HCT116 (cell line): ENCODE measurements around the gene TNNI2. TPM values are rescaled to one million over a fixed set of nuclear protein-coding genes. Genes with fewer than 3 reads are reported as not detected.

Experiments
- ATAC-seq: fragments of 200-7000 bp; cut with Tn5 transposase; 2 replicates; pipeline ENCODE4 v1.9.1; 2020; ENCODE audit warnings: mild to moderate bottlenecking, moderate library complexity
- BruUV-seq: library from RNA; stranded (reverse); fragments of 400-500 nt; replicated peaks from 2 replicates; lab custom pipeline; 2021; lab: Mats Ljungman, UMichigan
- CTCF ChIA-PET: fragments of 300-600 bp; sonication (Branson Sonifier 250); formaldehyde crosslinking; loops from one replicate; lab custom pipeline; 2021; ENCODE audit warnings: antibody characterized with exemption; lab: Charles Lee
- POLR2A ChIA-PET: fragments of 300-600, 350-600 bp; sonication (Branson Sonifier 250); formaldehyde crosslinking; loops from one replicate; lab custom pipeline; 2021; ENCODE audit warnings: antibody characterized with exemption; lab: Charles Lee
- RAD21 ChIA-PET, 2 experiments: fragments of 300-600 bp; sonication (Branson Sonifier 250); formaldehyde crosslinking; loops; one replicate each; lab custom pipeline; 2023; ENCODE audit warnings: low total read pairs in 2 of 2; ENCODE audit not compliant: uncharacterized antibody in 2 of 2, unreplicated experiment in 2 of 2, low non-redundant PET in 1 of 2; lab: Charles Lee
- DNase-seq: peaks from one replicate; pipeline ENCODE4 v3.0.0-alpha.2; 2010; ENCODE audit warnings: low read depth, low spot score
- H2AFZ ChIP-seq: fragments of 200-600 bp; shearing (Covaris generic), sonication (generic); 2 replicates; pipeline ENCODE4 v1.6.1; 2017; ENCODE audit warnings: low read depth, mixed run types, mixed read lengths, antibody characterized with exemption, low read length; ENCODE audit not compliant: poor library complexity, severe bottlenecking
- H3K27ac ChIP-seq: 2 replicates; pipeline ENCODE4 v1.5.1; 2012; ENCODE audit warnings: low read depth, low read length
- H3K27me3 ChIP-seq: fragments of 200-600 bp; sonication (generic); 2 replicates; pipeline ENCODE4 v1.6.1; 2016; ENCODE audit warnings: mixed run types, low read length, mixed read lengths; ENCODE audit not compliant: insufficient read depth
- H3K36me3 ChIP-seq, 2 experiments: fragments of 200-500 bp in 1 of 2; fragments of 200-600 bp in 1 of 2; sonication (Bioruptor generic) in 1 of 2; sonication (generic) in 1 of 2; 2 replicates each; pipeline versions ENCODE4 v1.5.1 to v1.6.1; 2014 to 2016; ENCODE audit warnings: low read length in 2 of 2, inconsistent platforms in 1 of 2, mixed read lengths in 1 of 2, mixed run types in 1 of 2; ENCODE audit not compliant: insufficient read depth in 2 of 2, control insufficient read depth in 1 of 2
- H3K4me1 ChIP-seq, 2 experiments: fragments of 200-600 bp in 1 of 2; sonication (generic) in 1 of 2; 2 replicates each; pipeline versions ENCODE4 v1.5.1 to v1.6.1; 2012 to 2017; ENCODE audit warnings: low read length in 2 of 2, inconsistent platforms in 1 of 2, mild to moderate bottlenecking in 1 of 2, mixed read lengths in 1 of 2, mixed run types in 1 of 2, moderate library complexity in 1 of 2; ENCODE audit not compliant: insufficient read depth in 2 of 2, control insufficient read depth in 1 of 2
- H3K4me2 ChIP-seq: fragments of 200-600 bp; sonication (generic); 2 replicates; pipeline ENCODE4 v1.6.1; 2017; ENCODE audit warnings: mixed run types, low read length, mixed read lengths
- H3K4me3 ChIP-seq, 2 experiments: fragments of 200-600 bp in 1 of 2; sonication (generic) in 1 of 2; replicated peaks in 1 of 2; 2 replicates each; pipeline ENCODE4 v1.5.1; 2011 to 2016; ENCODE audit warnings: low read length in 2 of 2, control low read depth in 1 of 2, low read depth in 1 of 2, mild to moderate bottlenecking in 1 of 2, mixed read lengths in 1 of 2, mixed run types in 1 of 2
- H3K79me2 ChIP-seq: fragments of 200-600 bp; sonication (generic); 2 replicates; pipeline ENCODE4 v1.6.1; 2017; ENCODE audit warnings: mild to moderate bottlenecking, mixed run types, low read length, moderate library complexity, mixed read lengths; ENCODE audit not compliant: insufficient read depth
- H3K9ac ChIP-seq: fragments of 200-600 bp; sonication (generic); 2 replicates; pipeline ENCODE4 v1.6.1; 2016; ENCODE audit warnings: low read length, mixed read lengths
- H3K9me2 ChIP-seq: fragments of 200-600 bp; sonication (generic), shearing (Covaris generic); 2 replicates; pipeline ENCODE4 v1.6.1; 2017; ENCODE audit warnings: mixed run types, mild to moderate bottlenecking, moderate library complexity; ENCODE audit not compliant: insufficient read depth
- H3K9me3 ChIP-seq, 2 experiments: fragments of 200-500 bp in 1 of 2; fragments of 200-600 bp in 1 of 2; sonication (Bioruptor generic) in 1 of 2; sonication (generic) in 1 of 2; 2 replicates each; pipeline ENCODE4 v1.6.1; 2014 to 2017; ENCODE audit warnings: low read length in 2 of 2, mixed read lengths in 2 of 2, inconsistent platforms in 1 of 2, low read depth in 1 of 2, mild to moderate bottlenecking in 1 of 2, mixed run types in 1 of 2, moderate library complexity in 1 of 2; ENCODE audit not compliant: control insufficient read depth in 1 of 2, insufficient read depth in 1 of 2
- H4K20me1 ChIP-seq: fragments of 200-600 bp; sonication (generic), shearing (Covaris generic); 2 replicates; pipeline ENCODE4 v1.6.1; 2017; ENCODE audit warnings: mixed run types, mild to moderate bottlenecking, moderate library complexity; ENCODE audit not compliant: insufficient read depth
- CEBPB ChIP-seq: IDR thresholded peaks from 2 replicates; pipeline ENCODE4 v1.6.1; 2012; ENCODE audit warnings: low read depth
- EZH2 ChIP-seq: fragments of 200-600 bp; sonication (generic); IDR thresholded peaks from 2 replicates; pipeline ENCODE4 v1.6.1; 2017; ENCODE audit warnings: antibody characterized with exemption, mixed run types
- POLR2A ChIP-seq: IDR thresholded peaks from 2 replicates; pipeline ENCODE4 v1.7.0; 2011; ENCODE audit warnings: borderline replicate concordance; ENCODE audit not compliant: insufficient read depth, insufficient read length; ENCODE audit errors: extremely low read depth
- SIN3A ChIP-seq: IDR thresholded peaks from 2 replicates; pipeline ENCODE4 v1.6.1; 2012; ENCODE audit warnings: low read depth
- SP1 ChIP-seq: IDR thresholded peaks from 2 replicates; pipeline ENCODE4 v1.6.1; 2012; ENCODE audit warnings: low read depth
- YY1 ChIP-seq: IDR thresholded peaks from 2 replicates; pipeline ENCODE4 v1.6.1; 2011; ENCODE audit warnings: low read length, low read depth, moderate library complexity, mild to moderate bottlenecking; ENCODE audit not compliant: insufficient replicate concordance; ENCODE audit errors: extremely low read depth
- ZNF274 ChIP-seq: fragments of 200-500 bp; sonication (Bioruptor generic); IDR thresholded peaks from 2 replicates; pipeline ENCODE4 v1.6.1; 2014; ENCODE audit warnings: mild to moderate bottlenecking, low read depth, low read length, inconsistent platforms
- intact Hi-C: fragments of 100-400 bp; cut with micrococcal nuclease; formaldehyde crosslinking; loops from 2 replicates; pipeline ENCODE4 v1.10.0; 2022
- total RNA-seq: library from RNA; stranded (reverse); gene quantifications from one replicate; pipeline ENCODE4 v1.2.1, GENCODE V29; 2021; ENCODE audit not compliant: unreplicated experiment
- TF ChIP-seq, protein P1 (sequence below): IDR thresholded peaks from 2 replicates; pipeline ENCODE4 v1.6.1; 2012; ENCODE audit warnings: low read depth
- TF ChIP-seq, protein P2 (sequence below): IDR thresholded peaks from 2 replicates; pipeline ENCODE4 v1.6.1; 2011; ENCODE audit warnings: mild to moderate bottlenecking, low read length, moderate library complexity; ENCODE audit not compliant: insufficient replicate concordance; ENCODE audit errors: extremely low read depth
- TF ChIP-seq, protein P3 (sequence below): IDR thresholded peaks from 2 replicates; pipeline ENCODE4 v1.6.1; 2012

TNNI2 gene
- total RNA-seq, 1 experiment from 2014 or later, result not detected

GRCh38 chr11:1805525-1805924 lies 33.3 kb upstream of the TNNI2 start:
- no peaks in the 10 kb centered on the region for H3K9me2 ChIP-seq
- DNase-seq, result no peak
- RAD21 ChIA-PET, result no interaction called here
- POLR2A ChIA-PET, result no interaction called here
- BruUV-seq, result no TSS peak
- CTCF ChIA-PET, result interaction anchor here (0.7 to 1.1 kb wide), 2 partner anchors 77 to 153 kb away, joined by 3 to 4 read pairs; no protein-coding TSS in a partner anchor
- no peaks in the 10 kb centered on the region for H3K79me2 ChIP-seq
- H3K4me1 ChIP-seq, result no peaks in the 10 kb centered on the region
- no peaks in the 10 kb centered on the region for H3K27me3 ChIP-seq
- intact Hi-C loops, result no loop called here
- H3K4me2 ChIP-seq, result no peak overlapping the region
- H3K36me3 ChIP-seq, result no peaks in the 10 kb centered on the region
- TF ChIP-seq ZNF274 (no peak), SP1 (no peak), SIN3A (no peak), POLR2A (no peak), CEBPB (no peak), EZH2 (no peak), YY1 (no peak)
- TF ChIP-seq, protein P1, sequence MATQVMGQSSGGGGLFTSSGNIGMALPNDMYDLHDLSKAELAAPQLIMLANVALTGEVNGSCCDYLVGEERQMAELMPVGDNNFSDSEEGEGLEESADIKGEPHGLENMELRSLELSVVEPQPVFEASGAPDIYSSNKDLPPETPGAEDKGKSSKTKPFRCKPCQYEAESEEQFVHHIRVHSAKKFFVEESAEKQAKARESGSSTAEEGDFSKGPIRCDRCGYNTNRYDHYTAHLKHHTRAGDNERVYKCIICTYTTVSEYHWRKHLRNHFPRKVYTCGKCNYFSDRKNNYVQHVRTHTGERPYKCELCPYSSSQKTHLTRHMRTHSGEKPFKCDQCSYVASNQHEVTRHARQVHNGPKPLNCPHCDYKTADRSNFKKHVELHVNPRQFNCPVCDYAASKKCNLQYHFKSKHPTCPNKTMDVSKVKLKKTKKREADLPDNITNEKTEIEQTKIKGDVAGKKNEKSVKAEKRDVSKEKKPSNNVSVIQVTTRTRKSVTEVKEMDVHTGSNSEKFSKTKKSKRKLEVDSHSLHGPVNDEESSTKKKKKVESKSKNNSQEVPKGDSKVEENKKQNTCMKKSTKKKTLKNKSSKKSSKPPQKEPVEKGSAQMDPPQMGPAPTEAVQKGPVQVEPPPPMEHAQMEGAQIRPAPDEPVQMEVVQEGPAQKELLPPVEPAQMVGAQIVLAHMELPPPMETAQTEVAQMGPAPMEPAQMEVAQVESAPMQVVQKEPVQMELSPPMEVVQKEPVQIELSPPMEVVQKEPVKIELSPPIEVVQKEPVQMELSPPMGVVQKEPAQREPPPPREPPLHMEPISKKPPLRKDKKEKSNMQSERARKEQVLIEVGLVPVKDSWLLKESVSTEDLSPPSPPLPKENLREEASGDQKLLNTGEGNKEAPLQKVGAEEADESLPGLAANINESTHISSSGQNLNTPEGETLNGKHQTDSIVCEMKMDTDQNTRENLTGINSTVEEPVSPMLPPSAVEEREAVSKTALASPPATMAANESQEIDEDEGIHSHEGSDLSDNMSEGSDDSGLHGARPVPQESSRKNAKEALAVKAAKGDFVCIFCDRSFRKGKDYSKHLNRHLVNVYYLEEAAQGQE, result no peak
- TF ChIP-seq, protein P2, sequence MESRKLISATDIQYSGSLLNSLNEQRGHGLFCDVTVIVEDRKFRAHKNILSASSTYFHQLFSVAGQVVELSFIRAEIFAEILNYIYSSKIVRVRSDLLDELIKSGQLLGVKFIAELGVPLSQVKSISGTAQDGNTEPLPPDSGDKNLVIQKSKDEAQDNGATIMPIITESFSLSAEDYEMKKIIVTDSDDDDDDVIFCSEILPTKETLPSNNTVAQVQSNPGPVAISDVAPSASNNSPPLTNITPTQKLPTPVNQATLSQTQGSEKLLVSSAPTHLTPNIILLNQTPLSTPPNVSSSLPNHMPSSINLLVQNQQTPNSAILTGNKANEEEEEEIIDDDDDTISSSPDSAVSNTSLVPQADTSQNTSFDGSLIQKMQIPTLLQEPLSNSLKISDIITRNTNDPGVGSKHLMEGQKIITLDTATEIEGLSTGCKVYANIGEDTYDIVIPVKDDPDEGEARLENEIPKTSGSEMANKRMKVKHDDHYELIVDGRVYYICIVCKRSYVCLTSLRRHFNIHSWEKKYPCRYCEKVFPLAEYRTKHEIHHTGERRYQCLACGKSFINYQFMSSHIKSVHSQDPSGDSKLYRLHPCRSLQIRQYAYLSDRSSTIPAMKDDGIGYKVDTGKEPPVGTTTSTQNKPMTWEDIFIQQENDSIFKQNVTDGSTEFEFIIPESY, result no peak
- TF ChIP-seq, protein P3, sequence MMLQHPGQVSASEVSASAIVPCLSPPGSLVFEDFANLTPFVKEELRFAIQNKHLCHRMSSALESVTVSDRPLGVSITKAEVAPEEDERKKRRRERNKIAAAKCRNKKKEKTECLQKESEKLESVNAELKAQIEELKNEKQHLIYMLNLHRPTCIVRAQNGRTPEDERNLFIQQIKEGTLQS, result no peak
- H4K20me1 ChIP-seq, result no peaks in the 10 kb centered on the region
- H3K4me3 ChIP-seq, result no peak overlapping the region
- H3K9me3 ChIP-seq, result no peaks in the 10 kb centered on the region
- H3K27ac ChIP-seq, result no peak overlapping the region
- ATAC-seq, result no peak
- no peak overlapping the region for H3K9ac ChIP-seq
- no peak overlapping the region for H2AFZ ChIP-seq
